GM19438 (cell line): ENCODE measurements around the gene ANXA9.
A peak's percentile ranks its signal among the peaks of the same experiment; 100 is the strongest.

ENCODE experiments used
- ATAC-seq: cut with Tn5 transposase; IDR thresholded peaks from one replicate; pipeline ENCODE4 v1.9.1; 2021; ENCODE audit warnings: low read depth; ENCODE audit not compliant: unreplicated experiment

Gene ANXA9

DNA sequence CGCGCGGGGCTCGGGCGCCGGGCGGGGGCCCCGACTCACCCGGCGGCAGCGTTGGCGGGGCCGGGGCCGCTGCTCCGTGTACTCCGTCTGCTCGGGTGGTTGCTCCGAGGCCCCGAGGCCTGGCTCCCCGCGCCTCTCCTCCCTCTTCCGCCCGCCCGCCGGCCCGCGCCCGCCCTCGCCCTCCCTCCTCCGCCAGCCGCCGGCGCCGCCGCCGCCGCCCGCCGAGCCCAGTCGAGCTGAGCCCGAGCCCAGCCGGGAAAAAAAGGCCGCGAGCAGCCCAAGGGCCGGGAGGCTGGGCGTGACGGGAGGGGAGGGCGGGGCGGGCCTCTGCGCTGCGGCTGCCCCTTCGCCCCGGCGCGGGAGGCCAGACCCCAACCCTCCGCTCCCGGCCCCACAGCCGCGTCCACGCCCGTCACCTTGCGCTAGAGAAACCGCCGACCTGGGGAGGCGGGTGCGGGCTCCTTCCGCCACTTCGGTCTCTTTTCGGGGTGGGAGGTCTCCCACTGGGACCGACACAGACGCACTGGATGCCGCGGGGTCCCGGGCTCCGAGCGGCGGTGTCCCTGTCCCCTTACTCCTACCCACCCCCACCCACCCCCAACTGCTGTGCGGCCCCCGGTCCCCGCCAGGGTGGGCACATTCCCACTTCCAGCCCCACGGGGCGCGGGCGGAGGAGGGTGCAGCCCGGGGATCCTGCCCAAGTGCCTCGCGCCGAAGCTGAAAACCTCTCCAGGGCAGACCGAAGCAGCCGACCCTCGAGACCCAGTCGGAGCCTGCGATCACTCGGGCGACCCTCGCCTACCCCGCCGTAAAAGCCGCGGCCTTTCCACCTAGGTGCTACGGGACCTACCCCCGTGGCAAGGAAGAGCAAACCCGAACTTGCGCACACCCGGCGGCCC is 7.3 kb upstream of the ANXA9 start, which contains the start of gene CERS2:
Gene CERS2 (minus strand): TSS at position 256 of the 899 bp plus-strand sequence. CDS start 5,745 bp downstream, outside the sequence.
- peak; percentile 53 for ATAC-seq

DNA sequence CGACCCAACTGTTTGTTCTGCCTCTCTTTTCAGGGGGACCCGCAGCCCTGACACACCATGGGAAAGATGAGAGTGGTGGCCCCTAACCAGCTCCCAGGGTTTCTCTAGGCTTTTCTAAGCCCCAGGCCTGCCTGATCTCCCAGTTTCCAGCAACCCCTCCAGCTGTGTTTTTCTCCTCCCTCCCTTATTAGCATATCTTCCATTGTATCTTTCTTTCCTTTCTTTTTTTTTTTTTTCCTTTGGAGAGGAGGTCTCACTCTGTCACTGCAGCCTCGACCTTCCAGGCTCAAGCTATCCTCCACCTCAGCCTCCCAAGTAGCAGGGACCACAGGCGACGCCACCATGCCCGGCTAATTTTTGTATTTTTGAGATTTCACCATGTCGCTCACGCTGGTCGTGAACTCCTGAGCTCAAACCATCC is 5.7 kb upstream of the ANXA9 start:
- ATAC-seq: no peak

DNA sequence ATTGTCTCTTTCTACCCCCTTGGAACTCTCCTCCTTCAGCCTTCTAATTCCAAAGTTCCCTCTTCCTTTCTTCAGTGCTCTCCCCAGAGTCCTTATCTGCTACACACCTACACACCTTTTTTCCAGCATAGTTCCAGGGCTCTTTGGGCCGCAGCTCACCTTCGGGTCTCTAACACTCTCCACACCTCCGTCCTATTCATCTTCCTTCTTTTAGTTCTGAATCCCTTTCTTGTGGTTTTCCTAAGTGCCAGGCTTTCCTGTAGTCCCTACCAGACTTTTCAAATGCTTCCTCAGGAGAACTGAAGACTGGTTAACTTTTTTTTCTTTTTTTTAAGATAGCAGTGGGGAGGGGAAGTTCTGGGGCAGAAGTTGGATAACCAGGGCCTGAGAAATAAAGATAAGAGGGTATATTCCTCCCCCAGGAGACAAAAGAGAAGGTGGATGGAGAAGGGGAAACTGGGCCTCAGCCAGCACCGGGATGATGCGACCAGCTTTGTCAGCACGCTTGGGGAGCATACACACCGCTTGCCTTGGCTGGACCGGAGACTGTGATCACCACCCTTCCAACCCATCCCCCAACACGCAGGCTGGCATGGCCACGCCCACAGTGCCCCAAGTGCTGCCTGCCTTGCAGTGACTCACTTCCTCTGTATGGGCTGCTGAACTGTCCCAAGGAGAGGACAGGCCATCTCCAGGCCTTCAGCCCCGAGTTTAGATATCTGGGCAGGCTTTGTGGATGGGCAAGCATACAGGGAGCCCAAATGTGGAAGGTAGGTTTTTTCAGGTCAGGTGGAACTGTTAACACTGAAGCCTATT is 5.0 kb upstream of the ANXA9 start:
- ATAC-seq: no peak

DNA sequence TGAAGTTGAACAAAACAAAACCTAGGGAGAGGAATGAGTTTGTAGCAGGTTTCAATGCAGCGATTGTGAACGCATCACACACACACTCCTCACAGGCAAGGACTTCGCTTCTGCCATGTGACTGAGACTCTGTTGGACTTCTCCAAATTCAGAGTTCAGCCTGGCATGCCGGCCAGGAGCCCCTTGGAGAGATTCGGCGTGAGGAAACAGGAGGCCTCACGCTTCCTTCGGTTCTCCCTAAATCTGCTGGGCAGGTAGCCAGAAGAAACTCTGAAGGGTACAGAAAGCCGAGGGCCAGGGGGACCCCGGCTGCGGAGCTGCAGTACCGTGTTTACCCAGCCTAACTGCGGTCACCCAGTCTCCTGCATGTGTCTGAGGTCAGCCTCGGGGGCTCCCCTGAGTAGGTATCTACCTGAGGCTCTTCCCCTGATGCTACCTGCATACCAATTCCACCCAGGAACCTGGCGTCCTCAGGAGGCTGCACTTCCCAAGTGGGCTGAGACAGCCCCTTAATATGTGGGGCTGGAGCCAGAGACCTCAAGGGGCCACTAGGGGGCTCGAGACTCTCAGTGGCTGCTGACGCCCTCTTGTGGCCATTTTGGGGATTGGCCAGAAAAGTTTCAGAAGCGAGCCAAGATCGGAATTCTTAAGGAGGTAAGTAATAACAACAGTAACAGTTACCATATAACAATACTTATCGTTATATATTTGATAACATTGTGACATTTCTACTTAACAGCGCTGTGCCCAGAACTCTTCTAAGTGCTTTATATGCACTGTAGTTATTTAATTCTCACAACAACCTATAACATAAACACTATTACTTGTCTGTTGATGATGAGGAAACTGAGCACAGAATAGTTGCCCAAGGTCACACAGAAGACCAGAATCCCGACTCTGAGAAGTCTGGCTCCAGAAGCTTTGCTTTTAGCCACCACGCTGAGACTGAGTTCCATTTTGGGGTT is 2.7 kb upstream of the ANXA9 start:
- no peak for ATAC-seq

DNA sequence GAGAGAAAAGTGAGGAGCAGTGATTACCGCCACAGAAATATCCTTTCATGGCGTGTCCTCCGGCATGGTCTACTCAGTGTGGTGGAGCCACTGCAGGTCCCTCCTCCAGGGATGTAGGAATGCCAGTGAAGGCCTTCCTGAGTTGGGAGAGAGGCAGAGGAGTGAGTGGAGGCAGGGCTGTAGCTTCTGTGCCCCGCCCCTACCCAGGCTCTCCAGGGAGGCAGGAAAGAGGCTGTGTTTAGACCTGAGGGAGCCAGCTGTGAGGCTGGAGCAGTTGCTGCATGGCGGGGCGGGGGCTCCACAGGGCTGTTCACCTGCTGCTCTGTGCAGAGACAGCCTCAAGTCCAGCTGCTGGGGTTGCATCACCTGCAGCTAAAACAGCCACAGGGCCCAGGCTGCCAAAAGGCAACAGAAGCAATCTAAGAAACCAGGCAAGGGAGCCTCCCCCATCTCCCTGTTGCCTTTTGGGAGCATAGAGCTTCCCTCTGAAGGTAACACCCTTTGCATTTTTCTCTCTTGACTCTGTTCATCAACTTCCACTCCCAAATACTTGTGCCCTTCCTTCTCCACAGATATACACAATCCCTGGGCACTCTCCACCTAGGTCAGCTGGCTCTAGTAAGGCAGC is 801 bp upstream of the ANXA9 start:
- no peak for ATAC-seq

DNA sequence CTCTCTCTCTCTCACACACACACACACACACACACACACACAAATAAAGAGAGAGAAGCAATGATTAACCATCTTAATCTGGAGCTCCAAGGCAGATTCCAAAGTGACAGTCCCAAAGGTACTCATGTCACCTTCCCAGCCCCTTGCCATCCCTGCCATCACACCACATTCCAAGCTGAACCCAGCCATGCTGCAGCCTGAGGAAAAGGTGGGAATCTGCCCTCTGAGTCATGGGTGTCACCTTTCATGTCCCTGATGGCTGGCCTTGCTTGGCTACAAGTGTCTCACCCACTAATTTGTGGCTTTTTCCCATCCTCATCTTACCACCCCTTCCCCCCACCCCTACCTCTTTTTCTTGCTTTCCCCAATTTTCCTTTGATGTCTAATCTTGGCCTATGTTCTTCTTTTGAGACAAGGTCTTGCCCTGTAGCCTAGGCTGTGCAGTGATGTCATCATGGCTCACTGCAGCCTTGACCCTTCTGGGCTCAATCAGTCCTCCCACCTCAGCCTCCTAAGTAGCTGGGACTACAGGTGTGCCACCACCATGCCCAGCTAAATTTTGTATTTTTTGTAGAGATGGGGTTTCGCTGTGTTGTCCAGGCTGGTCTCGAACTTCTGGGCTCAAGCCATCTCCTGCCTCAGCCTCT is 3.2 kb downstream of the ANXA9 start:
- no peak for ATAC-seq

DNA sequence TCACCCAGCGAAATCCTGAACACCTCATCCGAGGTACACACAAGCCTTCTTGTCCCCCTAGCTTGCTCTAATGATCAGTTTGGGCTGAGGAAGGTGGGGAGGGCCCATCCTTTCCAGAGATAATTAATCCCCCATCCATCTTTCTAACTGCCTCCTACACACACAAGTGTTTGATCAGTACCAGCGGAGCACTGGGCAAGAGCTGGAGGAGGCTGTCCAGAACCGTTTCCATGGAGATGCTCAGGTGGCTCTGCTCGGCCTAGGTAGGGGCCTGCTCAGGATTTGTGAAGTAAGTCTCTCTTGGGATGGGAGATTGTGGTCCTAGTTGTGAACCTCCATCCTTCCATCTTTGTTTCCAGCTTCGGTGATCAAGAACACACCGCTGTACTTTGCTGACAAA is 5.8 kb downstream of the ANXA9 start:
- no peak for ATAC-seq

DNA sequence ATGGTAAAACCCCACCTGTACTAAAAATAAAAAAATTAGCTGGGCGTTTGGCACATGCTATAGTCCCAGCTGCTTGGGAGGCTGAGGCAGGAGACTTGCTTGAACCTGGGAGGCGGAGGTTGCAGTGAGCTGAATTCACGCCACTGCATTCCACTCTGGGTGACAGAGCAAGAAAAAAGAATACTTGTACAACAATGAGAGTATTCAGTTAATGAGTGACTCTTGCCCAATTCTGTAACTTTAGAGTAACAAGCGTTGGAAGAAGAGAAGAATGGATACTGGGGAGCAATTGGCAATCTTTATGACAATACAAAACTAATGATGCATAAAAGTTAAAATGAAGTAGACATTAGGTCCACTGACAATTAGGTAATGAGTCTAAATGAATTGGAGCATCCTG is 10.5 kb downstream of the ANXA9 start:
- no peak for ATAC-seq

DNA sequence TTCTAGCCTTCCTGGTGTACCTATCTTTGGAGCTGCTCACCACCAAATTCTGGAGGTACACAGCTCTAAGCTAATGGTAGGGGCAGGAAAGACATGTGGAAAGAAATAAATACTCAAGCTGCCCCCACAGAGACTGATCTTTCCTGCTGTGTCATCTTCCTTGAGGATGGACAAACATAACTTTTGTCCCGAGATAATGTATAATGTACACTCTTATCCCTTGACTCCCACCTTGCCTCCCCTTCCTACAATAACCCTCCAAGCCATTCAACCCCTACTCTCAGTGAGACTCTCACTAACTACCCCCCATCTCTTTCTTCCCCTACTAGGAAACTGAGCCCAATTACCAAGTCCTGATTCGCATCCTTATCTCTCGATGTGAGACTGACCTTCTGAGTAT is 12.2 kb downstream of the ANXA9 start:
- no peak for ATAC-seq

DNA sequence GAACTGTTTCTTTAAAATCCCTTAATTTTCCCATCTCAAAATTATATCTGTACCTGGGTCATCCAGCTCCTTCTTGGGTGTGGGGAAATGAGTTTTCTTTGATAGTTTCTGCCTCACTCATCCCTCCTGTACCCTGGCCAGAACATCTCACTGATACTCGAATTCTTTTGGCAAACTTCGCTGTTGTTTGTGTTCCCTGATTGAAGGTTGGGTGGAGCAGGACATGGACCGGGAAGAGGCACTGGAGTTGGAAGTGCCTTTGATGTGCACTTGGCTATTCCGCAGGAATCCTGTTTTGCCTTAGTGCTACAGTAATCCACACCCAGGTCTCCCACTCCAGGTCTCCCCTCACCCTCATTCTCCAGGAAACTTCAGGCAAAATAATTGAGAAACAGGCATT is 13.4 kb downstream of the ANXA9 start:
- ATAC-seq: no peak

DNA sequence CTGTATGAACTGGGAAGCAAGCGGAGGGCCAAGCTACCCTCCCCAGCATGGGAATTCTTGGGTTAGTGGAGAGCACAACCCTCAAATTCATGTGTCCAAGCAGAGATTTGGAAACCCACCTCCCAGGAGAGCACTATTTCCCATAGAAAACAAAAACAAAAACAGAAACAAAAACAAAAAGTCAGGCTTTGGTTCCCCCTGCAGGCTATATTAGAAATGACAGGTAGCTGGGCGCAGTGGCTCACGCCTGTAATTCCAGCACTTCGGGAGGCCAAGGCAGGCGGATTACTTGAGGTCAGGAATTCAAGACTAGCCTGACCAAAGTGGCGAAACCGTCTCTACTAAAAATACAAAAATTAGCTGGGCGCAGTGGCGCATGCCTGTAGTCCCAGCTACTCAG is 13.8 kb downstream of the ANXA9 start:
- ATAC-seq: no peak

DNA sequence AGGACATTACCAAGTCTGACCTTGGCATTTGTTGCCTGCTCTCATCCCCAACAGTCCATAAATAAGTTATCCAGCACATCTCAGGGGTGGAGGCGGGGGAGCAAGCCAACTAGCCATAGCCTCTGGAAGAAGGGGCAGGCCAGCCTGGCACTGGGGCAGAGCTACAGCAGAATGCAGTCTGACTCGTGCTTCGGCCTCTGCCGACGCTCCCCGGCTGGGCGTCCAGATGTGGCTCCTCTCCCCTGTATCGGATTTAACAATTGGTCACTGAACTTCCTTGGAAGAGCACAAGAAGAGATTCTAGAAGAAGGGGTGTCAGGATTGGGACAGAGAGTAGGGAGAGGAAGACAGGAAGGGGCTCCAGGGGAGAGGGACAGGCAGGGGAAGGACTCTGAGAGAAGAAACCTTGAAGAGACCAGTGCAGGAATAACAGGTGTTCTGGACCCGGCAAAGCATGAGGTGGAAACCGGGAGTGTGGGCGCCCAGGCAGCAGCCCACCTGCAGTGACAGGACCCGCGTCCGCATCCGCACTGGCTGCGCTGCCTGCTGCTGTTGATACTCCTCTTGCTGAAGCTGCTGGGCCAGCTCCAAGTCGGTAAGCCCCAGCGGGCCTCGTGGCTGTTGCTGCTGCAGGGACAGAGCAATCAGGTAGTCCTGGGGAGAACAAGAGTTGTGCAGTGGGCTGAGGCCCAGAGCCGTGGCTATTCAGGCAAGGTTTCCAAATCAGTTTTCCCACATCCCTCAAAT is 15.2 kb downstream of the ANXA9 start:
- ATAC-seq: no peak

DNA sequence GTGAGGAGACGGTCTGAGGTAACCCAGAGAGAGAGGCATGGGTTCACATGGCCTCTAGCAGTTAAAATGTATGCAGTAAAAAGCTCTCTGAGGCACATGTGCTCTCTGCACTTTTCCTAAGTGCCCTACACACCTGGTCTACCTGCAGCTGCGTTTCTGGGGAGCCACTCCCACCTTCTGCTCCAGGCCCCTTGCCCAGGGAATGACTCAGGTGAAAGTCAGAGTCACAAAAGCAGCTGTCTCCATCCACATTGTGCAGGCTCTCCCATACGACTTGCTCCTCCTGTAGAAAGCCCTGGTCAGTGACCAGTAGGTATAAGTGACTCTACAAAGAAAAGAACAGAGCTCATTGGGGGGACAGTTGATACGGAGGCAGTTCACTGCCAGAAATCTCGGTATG is 15.9 kb downstream of the ANXA9 start:
- ATAC-seq: no peak

DNA sequence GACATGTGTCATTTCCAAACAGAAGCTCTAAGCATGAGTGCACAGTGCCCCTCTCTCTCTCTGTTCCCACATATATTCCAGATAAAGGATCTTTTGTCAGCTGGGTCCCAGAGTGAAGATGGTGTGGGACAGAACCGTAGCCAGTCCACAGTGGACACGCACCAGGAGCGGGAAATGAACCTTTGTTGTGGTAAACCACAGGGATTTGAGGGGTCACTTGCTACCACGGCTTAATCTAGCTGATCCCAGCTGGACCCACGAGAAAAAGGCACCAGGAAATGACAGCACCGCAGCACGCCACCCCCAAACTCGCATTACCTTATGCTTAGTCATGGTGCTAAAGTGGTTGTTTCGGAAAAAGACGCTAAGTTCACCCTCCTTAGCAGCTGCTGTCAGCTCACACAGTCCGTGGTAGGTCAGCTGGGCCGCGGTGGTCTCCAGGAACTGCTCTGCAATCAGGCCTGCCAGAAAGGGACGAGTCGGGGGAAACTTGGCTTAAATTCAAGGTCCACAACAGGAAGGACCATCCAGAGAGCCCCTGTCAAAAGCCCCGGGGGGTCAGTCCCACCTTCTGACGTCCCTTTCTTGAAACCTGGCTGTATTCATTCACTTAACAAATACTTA is 17.1 kb downstream of the ANXA9 start:
- no peak for ATAC-seq

DNA sequence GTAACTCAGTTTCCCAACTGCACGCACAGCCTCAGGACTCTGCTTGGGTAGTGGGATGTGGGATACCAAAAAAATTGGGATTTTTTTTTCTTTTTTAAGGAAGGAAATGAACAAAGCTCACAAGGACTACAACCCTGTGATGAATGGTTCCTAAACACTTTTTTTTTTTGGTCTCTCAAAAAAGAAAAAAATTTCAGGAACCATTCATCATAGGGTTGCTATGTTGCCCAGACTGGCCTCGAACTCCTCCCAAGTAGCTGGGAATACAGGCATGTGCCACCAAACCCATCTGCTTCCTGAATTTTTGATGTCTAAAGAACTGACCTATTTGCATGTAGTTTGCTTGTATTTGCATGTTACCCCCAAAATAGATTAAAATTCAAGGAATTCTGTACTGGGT is 17.8 kb downstream of the ANXA9 start:
- ATAC-seq: no peak

DNA sequence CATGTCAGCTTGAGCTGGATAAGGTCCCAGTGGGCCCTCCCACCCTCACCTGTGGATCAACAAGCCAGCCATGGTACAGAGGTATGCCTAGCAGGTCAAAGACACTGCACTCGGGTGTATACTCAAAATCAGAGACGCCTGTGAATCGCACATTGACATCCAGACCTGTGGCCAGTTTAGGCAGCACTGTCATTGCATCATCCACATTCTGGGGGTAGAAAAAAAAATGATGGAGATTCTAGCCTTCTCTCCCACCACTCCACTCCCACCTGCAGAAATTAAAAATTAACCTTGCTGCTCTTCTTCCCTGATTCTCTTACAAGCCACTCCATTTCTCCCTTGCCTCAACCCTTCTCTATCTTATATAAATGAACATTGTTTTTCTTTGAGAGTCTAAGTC is 18.3 kb downstream of the ANXA9 start:
- ATAC-seq: no peak

DNA sequence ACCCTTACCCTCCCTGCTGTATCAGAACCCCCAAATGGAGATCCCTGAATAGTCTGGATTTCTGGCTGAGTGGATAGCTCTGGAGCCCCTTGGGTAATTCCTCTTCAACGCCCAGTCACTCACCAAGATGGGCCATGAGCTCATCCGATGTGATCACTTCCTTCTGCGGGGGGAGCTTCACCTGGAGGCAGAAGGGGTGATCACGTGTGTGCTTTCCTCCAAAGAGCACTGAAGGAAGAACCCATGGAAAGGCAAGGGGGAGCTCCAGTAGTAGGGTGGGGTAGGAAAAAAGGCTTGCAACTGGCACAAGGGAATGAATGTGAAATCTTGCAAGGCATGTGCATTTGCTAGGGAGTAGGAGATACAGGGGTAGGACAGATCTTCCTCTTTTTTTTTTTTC is 19.5 kb downstream of the ANXA9 start:
- no peak for ATAC-seq

DNA sequence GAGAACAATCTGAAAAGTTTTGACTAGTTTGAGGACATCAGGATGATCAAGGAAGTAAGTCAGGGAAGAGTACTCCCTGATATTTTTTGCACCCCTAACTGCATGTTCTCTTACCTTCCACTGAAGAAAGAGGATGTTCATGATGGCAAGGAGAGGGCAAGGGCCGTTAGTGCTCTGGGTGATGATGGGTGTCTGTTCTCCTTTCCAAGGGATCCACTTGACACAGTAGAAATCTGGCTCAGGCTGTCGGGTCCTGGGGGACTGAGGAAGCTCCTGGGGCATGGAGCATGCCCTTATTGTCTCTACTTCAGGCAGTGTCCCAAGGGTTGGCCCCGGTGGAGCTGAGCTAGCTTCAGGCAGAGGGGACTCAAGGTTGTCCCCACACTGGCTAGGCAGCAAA is 20.0 kb downstream of the ANXA9 start:
- no peak for ATAC-seq
